Mucosa of stomach (tissue), 1 donor: ENCODE data around the gene DYNLT3.

Experiments
- H3K27me3 ChIP-seq: one replicate; pipeline ENCODE4 v1.7.0; 2013; ENCODE audit warnings: mild to moderate bottlenecking, low read length; ENCODE audit not compliant: control insufficient read depth, insufficient read depth
- H3K36me3 ChIP-seq: one replicate; pipeline ENCODE4 v1.7.0; 2013; ENCODE audit warnings: low read length; ENCODE audit not compliant: control insufficient read depth, insufficient read depth
- H3K4me1 ChIP-seq: one replicate; pipeline ENCODE4 v1.7.0; 2013; ENCODE audit warnings: mild to moderate bottlenecking, low read length; ENCODE audit not compliant: control insufficient read depth, insufficient read depth
- H3K4me3 ChIP-seq: one replicate; pipeline ENCODE4 v1.7.0; 2013; ENCODE audit warnings: low read length
- H3K9ac ChIP-seq: one replicate; pipeline ENCODE4 v1.7.0; 2013; ENCODE audit warnings: mild to moderate bottlenecking, low read length, moderate library complexity
- H3K9me3 ChIP-seq: one replicate; pipeline ENCODE4 v1.7.0; 2013; ENCODE audit warnings: mild to moderate bottlenecking, low read length, moderate library complexity; ENCODE audit not compliant: control insufficient read depth
- donor health status: Pancreatic carcinoma.

DYNLT3 gene

DNA sequence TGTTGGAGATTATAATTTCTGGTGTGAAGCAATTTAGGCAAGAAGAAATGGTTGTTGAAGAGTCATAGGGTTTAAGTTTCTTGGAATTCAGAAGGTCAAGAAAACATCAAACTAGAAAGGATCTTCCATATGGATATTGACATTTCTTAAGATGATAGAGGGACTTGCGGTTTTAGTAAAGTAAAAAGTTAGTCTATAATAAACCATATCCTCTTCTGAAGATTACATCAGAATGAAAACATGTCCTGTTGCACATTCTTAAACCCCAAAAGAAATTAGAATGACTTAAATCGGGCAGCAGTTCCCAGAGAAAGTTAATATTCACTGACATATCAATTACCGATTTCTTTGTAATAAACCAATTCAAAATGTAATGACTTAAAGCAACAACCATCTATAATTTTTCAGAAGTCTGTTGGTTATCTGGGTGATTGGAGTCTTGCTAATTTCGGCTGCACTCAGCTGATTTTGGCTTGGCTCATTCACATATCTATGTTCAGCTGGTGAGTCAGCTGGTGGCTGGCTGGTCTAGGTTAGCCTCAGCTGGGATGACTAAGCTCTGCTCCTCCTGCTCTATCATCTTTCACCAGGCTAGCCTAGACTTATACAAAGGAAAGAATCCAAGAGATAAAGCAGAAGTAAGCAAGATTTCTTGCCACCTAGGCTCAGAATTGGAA is 24.4 kb upstream of the DYNLT3 start:
- no peak overlapping the region for H3K9ac ChIP-seq
- no peaks in the 10 kb centered on the region for H3K27me3 ChIP-seq
- H3K4me3 ChIP-seq, result no peak overlapping the region
- H3K9me3 ChIP-seq, result no peaks in the 10 kb centered on the region
- H3K4me1 ChIP-seq, result no peaks in the 10 kb centered on the region
- no peaks in the 10 kb centered on the region for H3K36me3 ChIP-seq

DNA sequence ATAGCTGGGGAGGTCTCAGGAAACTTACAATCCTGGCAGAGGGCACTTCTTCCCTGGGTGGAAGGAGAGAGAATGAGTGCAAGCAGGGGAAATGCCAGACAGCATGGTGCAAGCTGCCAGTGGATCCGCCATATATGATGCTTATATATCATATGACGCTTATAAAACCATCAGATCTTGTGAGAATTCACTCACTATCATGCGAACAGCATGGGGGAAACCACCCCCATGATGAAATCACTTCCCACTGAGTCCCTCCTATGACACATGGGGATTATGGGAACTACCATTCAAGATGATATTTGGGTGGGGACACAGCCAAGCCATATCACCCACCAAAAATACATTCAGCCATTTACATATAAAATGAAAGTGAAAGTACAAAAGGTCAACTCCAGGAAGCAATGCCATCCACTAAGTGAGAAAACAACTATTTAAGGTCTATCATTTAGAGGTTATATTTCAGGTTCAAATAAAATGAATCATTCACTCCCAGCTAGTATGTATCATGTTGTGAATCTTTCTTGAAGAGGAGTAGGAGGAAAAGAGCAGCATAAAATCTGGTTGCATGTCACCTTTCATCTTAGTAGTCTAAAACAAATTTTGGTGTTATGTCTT is 20.3 kb upstream of the DYNLT3 start:
- H3K36me3 ChIP-seq, result no peaks in the 10 kb centered on the region
- no peaks in the 10 kb centered on the region for H3K27me3 ChIP-seq
- no peaks in the 10 kb centered on the region for H3K9me3 ChIP-seq
- H3K9ac ChIP-seq, result no peak overlapping the region
- no peak overlapping the region for H3K4me3 ChIP-seq
- peaks cover 3% of the 10 kb centered on the region for H3K4me1 ChIP-seq

- H3K9me3 ChIP-seq, result no peaks in the 10 kb centered on the region
- H3K4me3 ChIP-seq, result no peak overlapping the region
- no peaks in the 10 kb centered on the region for H3K36me3 ChIP-seq
Observed at GRCh38 chrX:37863728-37864127, 16.4 kb upstream of the DYNLT3 start.

DNA sequence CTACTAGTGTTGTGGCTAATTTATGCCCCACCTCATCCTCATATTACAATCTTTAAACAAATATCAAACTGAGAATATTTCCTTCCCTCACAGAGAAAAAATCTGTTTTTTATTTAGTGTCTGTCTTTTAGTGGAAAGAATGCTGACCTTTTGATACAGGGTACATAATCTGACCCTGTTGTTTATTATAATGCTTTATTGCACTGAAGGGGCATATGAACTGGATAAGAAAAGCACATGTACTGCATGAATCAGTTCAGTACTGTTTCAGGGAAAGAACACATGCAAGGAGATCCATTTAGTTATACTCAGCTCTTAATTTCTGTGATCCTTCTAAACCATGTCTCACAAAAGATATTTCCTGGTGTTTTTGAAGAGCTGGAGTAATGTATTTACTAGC is 15.5 kb upstream of the DYNLT3 start:
- Histone ChIP-seq H3K4me3 (no peak overlapping the region), H3K9ac (no peak overlapping the region), H3K27me3 (no peaks in the 10 kb centered on the region), H3K36me3 (no peaks in the 10 kb centered on the region), H3K4me1 (peaks cover 3% of the 10 kb centered on the region), H3K9me3 (no peaks in the 10 kb centered on the region)

More at GRCh38 chrX:37863728-37864127, 16.4 kb upstream of the DYNLT3 start:
- Histone ChIP-seq H3K9ac (no peak overlapping the region), H3K27me3 (no peaks in the 10 kb centered on the region), H3K4me1 (peaks cover 3% of the 10 kb centered on the region)

GRCh38 chrX:37860721-37861120 is 13.3 kb upstream of the DYNLT3 start:
- H3K9me3 ChIP-seq, result no peaks in the 10 kb centered on the region
- no peak overlapping the region for H3K4me3 ChIP-seq
- no peaks in the 10 kb centered on the region for H3K36me3 ChIP-seq
- peaks cover 3% of the 10 kb centered on the region for H3K4me1 ChIP-seq
- H3K27me3 ChIP-seq, result no peaks in the 10 kb centered on the region
- H3K9ac ChIP-seq, result no peak overlapping the region

GRCh38 chrX:37854748-37855147 is 7.4 kb upstream of the DYNLT3 start:
- Histone ChIP-seq H3K9ac (no peak overlapping the region), H3K4me3 (no peak overlapping the region), H3K4me1 (no peaks in the 10 kb centered on the region), H3K36me3 (no peaks in the 10 kb centered on the region), H3K9me3 (no peaks in the 10 kb centered on the region), H3K27me3 (no peaks in the 10 kb centered on the region)

DNA sequence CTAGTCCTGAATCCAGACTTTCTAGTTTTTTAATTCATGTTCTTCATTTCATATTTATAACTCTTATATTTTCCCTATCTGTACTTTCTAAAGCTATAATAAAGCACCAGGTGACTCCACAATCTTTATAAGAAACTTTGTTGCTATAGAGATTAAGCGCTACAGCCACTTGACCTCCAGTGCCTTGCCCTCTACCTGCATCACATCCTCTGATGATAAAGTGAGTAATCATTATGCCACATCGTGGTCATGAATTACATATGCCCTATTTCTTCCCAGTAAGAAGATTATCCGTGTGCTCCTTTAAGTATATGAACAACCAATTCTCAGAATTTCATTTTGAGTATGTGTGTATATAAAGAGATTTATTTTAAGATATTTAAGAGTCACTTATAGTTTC is 6.8 kb upstream of the DYNLT3 start:
- Histone ChIP-seq H3K27me3 (no peaks in the 10 kb centered on the region), H3K9ac (no peak overlapping the region), H3K4me3 (no peak overlapping the region), H3K36me3 (no peaks in the 10 kb centered on the region), H3K9me3 (no peaks in the 10 kb centered on the region), H3K4me1 (no peaks in the 10 kb centered on the region)

DNA sequence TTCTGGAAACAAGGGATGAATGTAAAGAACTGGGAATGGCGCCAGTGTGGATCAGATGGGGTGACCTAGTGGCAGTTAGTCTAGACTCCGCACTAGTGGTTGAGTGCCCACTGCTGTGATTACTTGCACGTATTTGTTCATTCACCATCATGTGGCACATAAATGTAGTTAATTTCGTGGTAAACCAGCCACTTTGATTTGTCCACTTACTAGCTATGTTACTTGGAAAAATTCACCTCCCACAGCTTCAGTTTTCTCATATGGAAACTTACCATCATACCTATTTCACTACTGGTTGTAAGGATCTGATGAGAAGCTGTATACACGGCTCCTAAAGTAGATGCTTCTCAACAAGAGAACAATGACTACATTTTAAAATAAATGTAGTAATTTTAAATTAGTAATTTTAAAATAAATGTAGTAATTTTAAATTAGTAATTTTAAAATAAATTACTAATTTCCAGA is 394 bp upstream of the DYNLT3 start:
- Histone ChIP-seq H3K27me3 (no peaks in the 10 kb centered on the region), H3K4me3 (no peak overlapping the region), H3K9me3 (no peaks in the 10 kb centered on the region), H3K36me3 (no peaks in the 10 kb centered on the region), H3K9ac (peak overlapping the region; percentile 86), H3K4me1 (no peaks in the 10 kb centered on the region)

DNA sequence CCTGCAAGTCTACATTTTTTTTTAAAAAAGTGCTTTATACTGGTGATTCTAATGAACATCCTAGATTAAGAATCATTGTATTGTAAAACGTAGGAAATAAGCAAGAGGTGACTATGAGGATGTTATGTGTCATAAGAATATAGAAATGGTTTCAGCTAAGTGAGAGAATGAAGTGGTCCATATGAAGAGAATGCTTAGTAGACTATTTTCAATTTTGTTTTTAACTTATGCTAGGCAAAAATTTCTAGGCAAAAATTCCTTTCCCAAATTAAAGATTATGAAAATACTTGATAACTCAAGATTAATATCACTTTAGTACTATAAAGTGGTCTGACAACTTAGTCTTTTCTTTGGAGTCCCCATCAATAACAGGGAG is 825 bp downstream of the DYNLT3 start:
- H3K27me3 ChIP-seq, result no peaks in the 10 kb centered on the region
- no peaks in the 10 kb centered on the region for H3K9me3 ChIP-seq
- H3K36me3 ChIP-seq, result no peaks in the 10 kb centered on the region
- peak overlapping the region; percentile 86 for H3K9ac ChIP-seq
- no peaks in the 10 kb centered on the region for H3K4me1 ChIP-seq
- peak overlapping the region; percentile 28 for H3K4me3 ChIP-seq

DNA sequence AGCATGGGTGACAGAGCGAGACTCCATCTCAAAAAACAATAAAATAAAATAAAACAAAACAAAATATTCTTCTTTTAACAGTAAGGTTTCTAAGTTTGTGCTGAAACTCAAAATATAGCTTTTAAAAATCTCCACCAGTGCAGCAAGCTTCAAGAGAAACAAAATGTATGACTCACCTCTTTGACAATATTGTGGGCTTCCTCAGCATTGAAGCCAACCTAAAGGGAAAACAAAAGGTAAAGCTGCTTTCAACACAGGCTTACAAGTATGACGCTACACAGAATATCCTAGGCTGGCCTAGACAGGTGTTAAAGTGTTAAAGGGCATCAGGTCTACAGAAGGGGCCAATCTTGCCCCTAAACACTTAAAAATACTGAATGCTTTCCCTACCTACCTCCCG is 1.2 kb downstream of the DYNLT3 start:
- H3K9ac ChIP-seq, result no peak overlapping the region
- no peak overlapping the region for H3K4me3 ChIP-seq

GRCh38 chrX:37844622-37845021 is 2.7 kb downstream of the DYNLT3 start:
- no peaks in the 10 kb centered on the region for H3K4me1 ChIP-seq
- no peaks in the 10 kb centered on the region for H3K9me3 ChIP-seq
- no peak overlapping the region for H3K4me3 ChIP-seq

More for the DNA sequence above, 1.2 kb downstream of the DYNLT3 start:
- Histone ChIP-seq H3K27me3 (no peaks in the 10 kb centered on the region), H3K4me1 (no peaks in the 10 kb centered on the region), H3K36me3 (no peaks in the 10 kb centered on the region), H3K9me3 (no peaks in the 10 kb centered on the region)

DNA sequence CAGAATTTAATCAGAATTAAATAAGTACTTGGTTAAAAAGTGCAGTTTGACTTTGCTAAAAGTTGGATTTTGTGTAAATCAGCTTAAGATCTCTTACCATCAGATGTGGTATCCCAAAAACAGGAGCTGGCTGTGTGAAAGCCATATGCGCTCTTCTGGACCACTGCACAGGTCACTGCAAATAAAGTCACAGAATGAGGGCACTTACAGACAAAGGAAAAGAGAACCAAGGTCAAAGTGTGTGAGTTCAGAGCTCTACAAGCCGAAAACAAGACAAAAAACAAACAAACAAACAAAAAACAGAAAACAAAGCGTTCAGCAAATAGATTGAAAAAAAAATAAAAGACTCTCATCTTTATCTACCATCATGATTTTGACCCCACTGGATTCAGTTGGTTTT is 6.4 kb downstream of the DYNLT3 start:
- Histone ChIP-seq H3K9ac (no peak overlapping the region), H3K4me3 (no peak overlapping the region), H3K27me3 (no peaks in the 10 kb centered on the region), H3K4me1 (no peaks in the 10 kb centered on the region), H3K36me3 (no peaks in the 10 kb centered on the region), H3K9me3 (no peaks in the 10 kb centered on the region)

More at GRCh38 chrX:37844622-37845021, 2.7 kb downstream of the DYNLT3 start:
- H3K9ac ChIP-seq, result no peak overlapping the region
- H3K36me3 ChIP-seq, result no peaks in the 10 kb centered on the region
- H3K27me3 ChIP-seq, result no peaks in the 10 kb centered on the region
